Measurements from ENCODE around the gene DRD1.
"Not testable (repeated sequence)": the region's sequence is repeated elsewhere in the genome, so short reads cannot be mapped to it uniquely, and the experiment has no call there.

Gene DRD1

DNA sequence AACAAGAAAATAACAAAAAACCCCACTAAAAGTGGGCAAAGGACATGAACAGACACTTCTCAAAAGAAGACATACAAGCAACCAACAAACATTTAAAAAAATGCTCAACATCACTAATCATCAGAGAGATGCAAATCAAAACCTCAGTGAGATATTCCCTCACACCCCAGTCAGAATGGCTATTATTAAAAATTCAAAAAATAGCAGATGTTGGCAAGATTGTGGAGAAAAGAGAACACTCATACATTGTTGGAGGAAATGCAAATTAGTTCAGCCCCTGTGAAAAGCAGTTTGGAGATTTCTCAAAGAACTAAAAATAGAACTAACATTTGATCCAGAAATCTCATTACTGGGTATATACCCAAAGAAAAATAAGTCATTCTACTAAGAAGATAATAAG, 19.4 kb downstream of the DRD1 start:
- DNase-seq (ENCODE audit: low read depth), result not testable (repeated sequence)

DNA sequence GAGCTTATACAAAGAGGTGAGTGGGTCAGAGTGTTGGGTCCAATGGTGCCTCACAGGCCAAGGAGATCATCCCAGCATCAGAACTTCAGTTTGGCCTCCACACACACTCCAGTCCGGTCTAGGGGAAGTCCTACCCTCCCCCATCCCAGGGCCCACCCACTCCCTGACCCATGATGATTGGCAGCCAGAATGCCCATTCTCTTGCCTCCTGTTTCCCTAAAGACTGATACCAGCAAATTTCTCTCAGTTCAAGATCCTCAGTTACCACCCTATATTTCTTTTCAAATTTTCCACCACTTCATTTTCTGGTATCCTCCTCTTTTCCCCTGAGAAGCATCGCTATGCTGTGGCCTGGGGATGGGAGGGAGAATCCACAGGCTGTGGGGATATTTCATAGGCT, 21.9 kb downstream of the DRD1 start:
- DNase-seq (ENCODE audit: low read depth), result no peak

DNA sequence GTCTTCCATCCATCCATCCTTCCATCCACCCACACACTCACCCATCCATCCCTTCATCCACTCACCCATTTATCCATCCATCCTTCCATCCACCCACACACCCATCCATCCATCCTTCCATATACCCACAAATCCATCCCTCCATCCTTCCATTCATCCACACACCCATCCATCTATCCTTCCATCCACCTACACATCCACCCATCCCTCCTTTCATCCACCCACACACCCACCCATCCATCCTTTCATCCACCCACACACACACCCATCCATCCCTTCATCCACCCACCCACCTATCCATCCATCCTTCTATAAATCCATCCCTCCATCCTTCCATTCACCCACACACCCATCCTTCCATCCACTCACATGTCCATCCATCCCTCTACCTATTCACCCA, 23.6 kb downstream of the DRD1 start:
- DNase-seq (ENCODE audit: low read depth), result no peak

DNA sequence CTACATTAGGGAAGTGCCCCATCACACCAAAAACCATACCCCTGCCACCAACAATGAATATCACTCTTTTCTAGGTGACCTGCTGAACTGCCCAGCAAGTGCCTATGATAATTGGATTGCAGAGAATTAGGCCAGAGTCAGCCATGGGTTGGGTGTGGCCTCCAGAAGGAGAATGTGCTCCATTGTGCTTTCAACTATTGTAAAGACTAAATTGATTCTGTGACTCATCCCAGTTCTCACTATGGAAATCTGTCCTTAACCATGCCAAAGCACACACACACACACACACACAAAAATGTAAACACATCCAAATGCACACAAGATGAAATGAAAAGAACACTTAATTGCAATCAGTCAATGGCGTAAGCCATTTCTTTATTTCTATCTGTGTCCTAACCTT, 25.7 kb downstream of the DRD1 start:
- DNase-seq (ENCODE audit: low read depth), result no peak

DNA sequence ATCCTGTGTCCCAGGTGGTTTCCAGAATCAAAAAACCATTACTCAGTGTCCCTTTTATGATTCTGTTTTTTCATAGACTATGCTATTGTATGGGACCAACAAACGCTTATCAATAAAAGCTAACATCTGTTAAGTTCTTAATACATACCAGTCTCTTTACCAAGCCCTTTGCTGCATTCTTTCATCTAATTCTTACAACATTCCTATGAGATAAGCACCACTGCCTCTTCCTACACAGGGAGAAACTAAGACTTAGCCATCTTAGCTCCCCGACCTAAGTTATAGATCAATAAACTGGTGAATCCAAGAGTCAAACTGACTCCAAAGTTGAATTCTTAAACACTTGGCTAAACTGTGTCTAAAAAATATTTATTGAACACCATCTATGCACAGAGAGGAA, 26.6 kb downstream of the DRD1 start:
- no peak for DNase-seq (ENCODE audit: low read depth)

DNA sequence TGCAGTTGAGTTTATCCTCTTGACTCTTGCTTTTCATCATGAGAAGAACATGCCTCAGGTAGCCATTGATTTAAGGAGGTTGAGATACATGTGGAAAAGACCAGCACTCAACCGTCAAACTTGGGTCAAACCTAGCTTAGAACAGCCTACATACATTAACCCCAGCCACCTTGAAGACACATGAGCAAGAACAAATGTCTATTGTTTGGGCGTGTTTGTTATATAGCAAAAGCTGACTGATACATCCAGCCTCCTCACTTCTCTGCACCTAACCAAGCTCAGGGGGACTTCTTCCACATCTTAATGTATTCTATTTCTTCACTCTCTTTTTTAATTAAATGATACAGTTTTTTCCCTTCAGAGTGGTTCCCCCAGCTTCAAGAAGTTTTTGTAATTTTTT, 28.7 kb downstream of the DRD1 start:
- DNase-seq (ENCODE audit: low read depth), result no peak

DNA sequence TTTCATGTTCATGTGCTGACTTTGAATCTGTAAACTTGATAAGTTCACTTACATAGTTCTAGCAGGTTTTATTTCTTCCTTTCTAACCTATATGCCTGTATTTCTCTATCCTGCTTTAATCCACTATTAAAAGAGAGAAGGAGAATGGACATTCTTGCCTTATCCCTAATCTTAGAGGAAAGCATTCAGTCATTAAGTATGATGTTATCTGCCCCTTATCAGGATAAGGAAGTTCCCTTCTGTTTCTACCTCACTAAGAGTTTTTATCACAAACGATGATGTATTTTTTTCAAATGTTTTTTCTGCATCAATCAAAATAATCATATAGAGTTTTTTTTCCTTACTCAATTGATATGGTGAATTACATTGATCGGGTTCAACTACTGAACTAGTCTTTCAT, 33.1 kb downstream of the DRD1 start:
- DNase-seq (ENCODE audit: low read depth), result no peak

DNA sequence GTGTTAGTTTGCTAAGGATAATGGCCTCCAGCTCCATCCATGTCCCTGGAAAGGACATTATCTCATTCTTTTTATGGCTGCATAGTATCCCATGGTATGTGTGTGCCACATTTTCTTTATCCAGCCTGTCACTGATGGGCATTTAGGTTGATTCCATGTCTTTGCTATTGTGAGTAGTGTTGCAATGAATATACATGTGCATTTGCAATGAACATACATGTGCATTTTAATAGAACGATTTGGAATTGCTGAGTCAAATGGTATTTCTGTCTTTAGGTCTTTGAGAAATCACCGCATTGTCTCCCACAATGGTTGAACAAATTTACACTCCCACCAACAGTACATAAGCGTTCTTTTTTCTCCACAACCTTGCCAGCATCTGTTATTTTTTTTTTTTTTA, 37.7 kb downstream of the DRD1 start:
- no peak for DNase-seq (ENCODE audit: low read depth)

DNA sequence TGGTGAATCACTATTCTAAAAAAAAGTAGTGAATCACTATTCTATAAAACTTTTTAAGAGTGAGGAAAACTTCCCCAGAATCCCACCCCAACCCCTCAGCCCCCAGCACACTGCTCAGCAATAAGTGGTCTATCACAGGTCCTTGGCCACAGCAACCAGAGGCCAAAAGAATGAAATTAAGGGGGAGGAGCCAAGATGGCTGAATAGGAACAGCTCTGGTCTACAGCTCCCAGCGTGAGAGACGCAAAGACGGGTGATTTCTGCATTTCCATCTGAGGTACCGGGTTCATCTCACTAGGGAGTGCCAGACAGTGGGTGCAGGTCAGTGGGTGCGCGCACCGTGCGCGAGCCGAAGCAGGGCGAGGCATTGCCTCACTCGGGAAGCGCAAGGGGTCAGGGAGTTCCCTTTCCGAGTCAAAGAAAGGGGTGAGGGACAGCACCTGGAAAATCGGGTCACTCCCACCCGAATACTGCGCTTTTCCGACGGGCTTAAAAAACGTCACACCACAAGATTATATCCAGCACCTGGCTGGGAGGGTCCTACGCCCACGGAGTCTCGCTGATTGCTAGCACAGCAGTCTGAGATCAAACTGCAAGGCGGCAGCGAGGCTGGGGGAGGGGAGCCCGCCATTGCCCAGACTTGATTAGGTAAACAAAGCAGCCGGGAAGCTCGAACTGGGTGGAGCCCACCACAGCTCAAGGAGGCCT, 46.2 kb downstream of the DRD1 start:
- DNase-seq (ENCODE audit: low read depth), result not testable (repeated sequence)

DNA sequence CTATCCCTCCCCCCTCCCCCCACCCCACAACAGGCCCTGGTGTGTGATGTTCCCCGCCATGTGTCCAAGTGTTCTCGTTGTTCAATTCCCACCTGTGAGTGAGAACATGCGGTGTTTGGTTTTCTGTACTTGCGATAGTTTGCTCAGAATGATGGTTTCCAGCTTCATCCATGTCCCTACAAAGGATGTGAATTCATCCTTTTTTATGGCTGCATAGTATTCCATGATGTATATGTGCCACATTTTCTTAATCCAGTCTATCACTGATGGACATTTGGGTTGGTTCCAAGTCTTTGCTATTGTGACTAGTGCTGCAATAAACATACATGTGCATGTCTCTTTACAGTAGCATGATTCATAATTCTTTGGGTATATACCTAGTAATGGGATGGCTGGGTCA, 48.6 kb downstream of the DRD1 start:
- not testable (repeated sequence) for DNase-seq (ENCODE audit: low read depth)

DNA sequence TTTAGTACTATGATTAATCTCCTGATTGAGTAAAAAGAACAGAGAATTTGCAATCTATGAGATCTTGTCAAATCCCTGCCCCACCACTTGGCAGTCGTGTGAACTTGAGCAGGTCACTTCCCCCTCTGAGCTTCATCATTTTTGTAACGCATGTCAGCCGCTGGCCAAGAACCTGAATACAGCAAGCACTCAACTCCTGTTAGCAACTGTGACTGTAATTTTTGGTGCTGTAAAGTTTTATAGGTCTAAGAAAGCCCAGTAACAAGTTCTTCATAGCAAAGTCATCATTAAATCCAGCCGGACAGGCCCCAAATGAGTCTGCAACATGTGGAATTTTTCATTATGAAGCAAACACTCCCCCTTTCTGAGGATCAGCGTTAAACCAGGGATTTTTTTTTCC, 49.4 kb downstream of the DRD1 start:
- no peak for DNase-seq (ENCODE audit: low read depth)

DNA sequence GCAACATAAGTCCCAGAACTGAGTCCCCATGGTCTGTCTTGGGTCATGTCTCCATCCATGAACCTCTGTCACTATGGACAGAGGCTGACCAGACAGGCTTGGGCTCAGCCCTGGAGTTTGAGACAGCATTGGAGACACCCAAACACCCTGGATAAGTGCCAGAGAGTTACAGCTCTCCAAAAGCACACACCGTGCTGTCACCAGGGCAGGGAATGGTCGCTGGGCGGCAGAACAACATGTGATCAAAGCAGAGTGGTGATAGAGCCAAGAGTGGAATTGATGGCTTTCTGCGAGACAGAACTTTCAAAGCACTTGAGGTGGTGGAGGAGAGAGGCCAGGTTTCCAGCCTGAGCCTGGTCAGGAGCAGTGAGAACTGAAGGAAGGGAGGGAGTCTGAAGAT, 50.1 kb downstream of the DRD1 start:
- no peak for DNase-seq (ENCODE audit: low read depth)

DNA sequence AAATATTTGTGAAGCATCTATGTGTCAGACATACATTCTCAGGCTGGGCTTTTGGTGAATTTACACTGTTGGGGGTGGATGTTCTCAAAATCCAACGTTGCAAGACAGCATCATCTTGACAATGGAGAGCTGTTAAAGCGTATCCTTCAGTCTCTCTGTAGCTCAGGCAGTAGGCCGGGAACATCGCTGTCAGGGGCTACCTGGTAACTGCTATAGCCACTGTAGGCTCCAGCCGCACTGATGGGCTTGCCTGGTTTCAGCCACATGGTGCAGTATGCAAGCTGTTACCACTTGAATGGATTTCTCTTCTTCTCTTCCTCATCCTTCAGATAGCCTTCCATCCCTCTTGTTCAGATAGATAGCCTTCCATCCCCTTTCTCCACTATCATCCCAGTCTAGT, 51.7 kb downstream of the DRD1 start:
- no peak for DNase-seq (ENCODE audit: low read depth)

DNA sequence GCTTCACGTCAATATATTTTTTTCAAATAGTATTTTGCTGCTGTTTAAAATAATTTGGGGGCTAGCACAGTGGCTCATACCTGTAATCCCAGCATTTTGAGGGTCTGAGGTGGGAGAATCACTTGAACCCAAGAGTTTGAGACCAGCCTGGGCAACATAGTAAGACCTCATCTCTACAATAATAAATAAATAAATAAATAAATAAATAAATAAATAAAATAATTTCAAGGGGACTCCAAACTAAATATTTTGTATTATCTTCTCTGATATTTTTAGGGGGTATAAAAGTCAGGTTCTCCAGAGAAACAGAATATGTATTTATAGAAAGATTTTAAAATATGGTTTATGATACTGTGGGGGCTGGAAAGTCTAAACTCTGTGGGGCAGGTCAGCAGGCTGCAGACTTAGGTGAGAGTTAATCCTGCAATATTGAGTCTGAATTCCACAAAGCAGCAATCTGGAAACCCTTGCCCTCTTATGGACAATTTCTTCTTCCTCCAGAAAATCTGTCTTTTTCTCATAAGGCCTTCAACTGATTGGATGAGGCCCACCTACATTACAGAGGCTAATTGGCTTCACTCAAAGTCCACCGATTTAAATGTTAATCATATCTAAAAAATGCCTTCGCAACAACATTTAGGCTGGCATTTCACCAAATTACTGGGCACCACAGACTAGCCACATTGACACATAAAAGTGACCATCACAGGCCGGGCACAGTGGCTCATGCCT, 53.5 kb downstream of the DRD1 start:
- no peak for DNase-seq (ENCODE audit: low read depth)

All from activated T-cell treated with anti-CD3 and anti-CD28 coated beads for 48 hours (primary cell).